Cardiac septum (tissue), 1 donor: ENCODE measurements around the gene GSTO2. TPM values are rescaled to one million over a fixed set of nuclear protein-coding genes. Genes with fewer than 3 reads are reported as not detected.

Source experiments
- DNase-seq: peaks from one replicate; pipeline ENCODE4 v3.0.0-alpha.2; 2020; ENCODE audit warnings: low spot score
- intact Hi-C: fragments of 100-400 bp; cut with DNase I; formaldehyde crosslinking; loops from one replicate; pipeline ENCODE4 v1.14.0; 2022
- total RNA-seq: library from RNA; stranded (reverse); fragmentation: NEBNext Ultra II Directional; extraction: Animal tissue kit (Norgen Biotek cat#: 25700); gene quantifications from one replicate; pipeline ENCODE4 v1.2.1, GENCODE V29; 2021
- donor health status: DM: no; HTN: no; CAD: no.

The GSTO2 gene
- total RNA-seq, 1 donor from 2014 or later: 0.67 TPM

DNA sequence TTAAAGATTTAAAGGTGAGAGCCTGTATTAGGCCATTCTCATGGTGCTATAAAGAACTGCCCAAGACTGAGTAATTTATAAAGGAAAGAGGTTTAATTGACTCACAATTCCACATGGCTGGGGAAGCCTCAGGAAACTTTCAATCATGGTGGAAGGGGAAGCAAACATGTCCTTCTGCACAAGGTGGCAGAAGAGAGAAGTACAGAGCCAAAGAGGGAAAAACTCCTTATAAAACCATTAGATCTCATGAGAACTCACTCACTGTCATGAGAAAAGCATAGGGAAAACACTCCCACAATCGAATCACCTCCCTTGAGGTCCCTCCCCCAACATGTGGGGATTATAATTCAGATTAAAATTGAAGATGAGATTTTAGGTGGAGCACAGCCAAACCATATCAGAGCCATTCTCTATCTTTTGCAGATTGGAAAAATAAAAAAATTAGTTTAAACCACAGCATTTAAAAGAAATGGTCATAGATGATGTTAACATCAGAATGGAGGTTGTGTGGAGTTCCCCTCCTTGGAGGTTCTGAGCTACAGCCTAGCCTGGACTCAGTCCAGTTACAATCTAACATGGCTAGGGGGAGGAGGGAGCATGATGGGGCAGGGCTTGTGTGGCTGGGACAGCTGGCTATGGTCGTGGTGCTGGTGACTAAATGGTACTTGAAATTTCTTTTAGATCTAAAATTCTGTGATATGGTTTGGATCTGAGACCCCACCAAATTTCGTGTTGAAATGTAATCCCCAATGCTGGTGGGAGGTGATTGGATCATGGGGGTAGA lies 33.1 kb downstream of the GSTO2 start:
- intact Hi-C loops: loop anchor here (2.0 kb wide), 1 partner anchor 37 kb away; the partner anchor contains the start of gene ITPRIP
- peak; percentile 70 for DNase-seq

DNA sequence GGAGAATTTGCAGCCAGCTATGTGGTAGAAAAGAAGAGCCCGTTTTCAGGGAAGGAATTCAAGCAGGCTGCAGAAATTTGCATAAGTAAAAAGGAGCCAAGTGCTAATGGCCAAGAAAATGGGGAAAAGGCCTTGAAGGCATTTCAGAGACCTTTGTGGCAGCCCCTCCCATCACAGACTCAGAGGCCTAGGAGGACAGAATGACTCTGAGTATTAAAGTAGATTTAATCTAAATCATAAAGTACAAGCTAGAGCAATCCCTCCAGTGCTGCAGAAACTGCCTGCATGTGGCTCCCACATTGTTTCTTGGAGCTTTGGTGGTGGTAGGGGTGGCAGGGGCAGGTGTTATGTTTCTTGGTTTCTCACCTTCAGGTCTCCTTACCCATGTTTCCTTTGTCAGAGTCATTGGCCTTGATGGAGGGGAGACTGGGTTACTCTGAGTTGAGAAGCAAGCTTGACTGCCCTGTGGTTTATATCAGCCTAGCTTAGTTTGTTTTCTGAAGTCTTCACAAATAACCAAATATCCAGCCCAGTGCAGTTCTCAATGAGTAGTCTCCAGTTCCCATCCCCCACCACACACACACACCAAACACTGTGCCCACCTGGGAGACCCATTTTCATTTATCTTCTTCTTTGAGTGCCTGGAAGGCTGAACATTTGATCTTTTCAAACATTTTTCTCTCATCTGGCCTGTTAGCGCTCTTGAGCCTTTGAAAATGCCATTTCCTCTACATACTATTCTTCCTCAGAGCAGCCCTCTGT lies 34.8 kb downstream of the GSTO2 start:
- intact Hi-C loops: loop anchor here (2.0 kb wide), 1 partner anchor 47 kb away; no protein-coding TSS in a partner anchor
- DNase-seq: peak; percentile 47

GRCh38 chr10:104304356-104304745 lies 35.4 kb downstream of the GSTO2 start:
- intact Hi-C loops: loop anchor here (2.0 kb wide), 1 partner anchor 46 kb away; no protein-coding TSS in a partner anchor
- DNase-seq: peak; percentile 1

GRCh38 chr10:104304927-104305326 lies 35.9 kb downstream of the GSTO2 start:
- DNase-seq: peak; percentile 33
- intact Hi-C loops: loop anchor here (2.0 kb wide), 1 partner anchor 46 kb away; no protein-coding TSS in a partner anchor

- intact Hi-C loops: no loop called here
- peak; percentile 12 for DNase-seq
These were observed 37.9 kb downstream of the GSTO2 start for GRCh38 chr10:104306897-104307296.

- DNase-seq: peak; percentile 54
- intact Hi-C loops: no loop called here
These were observed 38.8 kb downstream of the GSTO2 start for GRCh38 chr10:104307576-104308438.

DNA sequence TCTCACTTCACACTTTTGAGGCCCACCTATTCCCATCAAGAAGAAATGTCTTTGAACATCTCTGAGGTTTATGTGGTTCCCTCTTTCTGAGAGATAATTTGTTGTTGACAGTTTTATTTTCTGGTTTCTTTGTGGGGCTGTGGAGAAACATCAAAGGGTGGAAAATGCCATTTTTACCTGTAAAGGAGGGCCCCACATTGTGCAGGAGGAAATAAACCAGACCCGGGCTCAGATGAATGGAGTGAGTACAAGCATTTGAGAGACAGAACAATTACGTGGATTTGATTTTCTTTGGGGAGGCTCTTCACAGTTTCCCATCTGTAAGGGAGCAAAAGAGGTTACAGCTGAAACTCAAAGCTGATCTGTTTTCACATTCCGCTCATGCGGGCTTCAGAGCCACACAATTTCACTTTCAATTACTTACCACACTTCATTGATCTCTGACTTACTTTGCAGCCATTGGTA lies 39.5 kb downstream of the GSTO2 start:
- intact Hi-C loops: no loop called here
- no peak for DNase-seq

DNA sequence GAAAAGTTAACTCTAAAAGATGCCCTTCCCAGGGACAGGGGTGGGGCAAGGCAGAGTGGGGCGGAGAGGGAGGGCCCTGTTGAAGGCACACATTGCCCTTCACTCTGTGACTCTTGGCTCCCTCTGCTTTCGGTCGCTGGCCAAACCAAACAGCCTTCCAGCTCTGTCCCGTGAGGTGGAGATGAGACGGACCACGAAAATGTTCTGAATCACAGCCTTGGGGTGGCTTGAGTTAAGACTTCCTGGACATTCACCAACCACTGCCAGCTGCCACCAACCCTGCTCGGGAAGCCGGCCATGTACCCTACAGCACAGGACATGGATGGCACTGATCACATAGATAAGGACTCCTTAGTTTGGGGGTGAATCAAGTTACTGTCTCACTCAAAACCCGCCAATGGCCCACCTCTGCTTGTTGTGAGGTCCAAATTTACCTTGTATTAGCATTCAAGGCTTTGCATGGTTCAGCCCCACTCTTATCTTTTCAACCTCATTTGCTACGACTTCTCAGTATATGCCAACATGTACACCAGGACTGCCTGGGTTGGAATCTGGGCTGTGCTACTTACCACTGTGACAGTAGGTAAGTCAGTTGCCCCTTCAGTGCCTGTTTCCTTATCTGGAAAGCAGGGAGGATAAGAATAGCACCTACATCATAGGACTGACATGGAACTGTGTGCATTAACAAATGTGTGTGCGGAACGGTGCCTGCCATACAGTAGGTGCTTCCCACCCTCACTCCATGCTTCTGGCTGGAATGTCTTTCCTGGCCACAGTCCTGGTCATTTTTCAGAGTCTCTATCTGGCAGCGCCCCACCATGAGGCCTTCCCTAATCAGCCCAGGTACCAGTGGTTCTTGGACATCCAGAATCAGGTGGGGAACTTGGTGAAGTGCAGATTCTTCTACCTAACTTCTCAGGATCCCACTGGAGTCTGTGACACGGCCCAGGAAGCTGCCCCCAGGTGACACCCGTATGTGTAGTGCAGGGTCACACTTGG lies 41.3 kb downstream of the GSTO2 start:
- intact Hi-C loops: no loop called here
- DNase-seq: peak; percentile 89

- intact Hi-C loops: no loop called here
- peak; percentile 75 for DNase-seq
These were observed 42.3 kb downstream of the GSTO2 start for GRCh38 chr10:104311184-104311720.

DNA sequence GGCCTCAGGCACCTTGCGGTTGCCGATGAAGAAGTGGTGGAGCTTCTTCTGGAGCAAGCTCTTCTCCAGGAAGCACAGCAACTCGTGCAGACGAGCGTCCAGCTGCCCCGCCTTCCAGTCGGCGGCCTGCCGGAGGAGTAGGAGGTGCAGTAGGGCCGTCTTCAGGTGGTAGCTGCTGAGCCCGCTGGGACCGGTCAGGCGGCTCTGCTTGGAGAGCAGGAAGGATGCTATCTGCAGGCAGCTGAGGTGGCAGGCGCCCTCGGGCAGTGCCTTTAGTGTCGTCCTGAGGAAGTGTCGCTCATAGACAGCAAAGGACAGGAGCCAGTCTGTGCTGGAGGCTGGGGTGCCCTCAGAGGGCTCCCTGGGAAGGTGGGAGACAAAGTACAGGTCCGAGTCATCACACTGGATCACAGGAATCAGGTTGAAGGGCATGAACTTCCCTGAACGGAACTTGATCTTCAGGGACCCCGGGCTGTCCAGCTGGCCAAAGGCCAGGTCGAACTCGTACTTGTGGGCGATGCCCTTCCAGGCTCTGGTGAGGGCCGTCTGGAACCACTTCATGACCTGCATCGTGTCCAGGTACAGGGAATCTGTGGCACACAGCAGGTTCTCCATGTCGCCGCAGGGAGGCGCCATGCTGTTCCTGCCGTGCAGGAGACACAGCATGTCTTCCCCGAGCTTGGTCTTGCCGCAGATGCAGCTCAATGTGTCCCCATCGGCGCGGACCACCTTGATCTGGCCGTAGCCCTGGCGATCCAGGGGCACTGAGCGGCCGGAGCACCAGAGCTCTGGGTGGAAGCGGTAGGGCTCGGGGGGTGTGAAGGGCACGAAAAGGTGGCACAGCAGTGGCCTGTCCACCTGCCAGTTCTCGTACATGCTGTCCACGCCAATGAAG lies 45.9 kb downstream of the GSTO2 start:
- DNase-seq: no peak
- intact Hi-C loops: no loop called here

GRCh38 chr10:104315486-104315921 lies 46.5 kb downstream of the GSTO2 start:
- intact Hi-C loops: no loop called here
- no peak for DNase-seq

GRCh38 chr10:104316321-104317099 lies 47.5 kb downstream of the GSTO2 start:
- intact Hi-C loops: no loop called here
- no peak for DNase-seq

DNA sequence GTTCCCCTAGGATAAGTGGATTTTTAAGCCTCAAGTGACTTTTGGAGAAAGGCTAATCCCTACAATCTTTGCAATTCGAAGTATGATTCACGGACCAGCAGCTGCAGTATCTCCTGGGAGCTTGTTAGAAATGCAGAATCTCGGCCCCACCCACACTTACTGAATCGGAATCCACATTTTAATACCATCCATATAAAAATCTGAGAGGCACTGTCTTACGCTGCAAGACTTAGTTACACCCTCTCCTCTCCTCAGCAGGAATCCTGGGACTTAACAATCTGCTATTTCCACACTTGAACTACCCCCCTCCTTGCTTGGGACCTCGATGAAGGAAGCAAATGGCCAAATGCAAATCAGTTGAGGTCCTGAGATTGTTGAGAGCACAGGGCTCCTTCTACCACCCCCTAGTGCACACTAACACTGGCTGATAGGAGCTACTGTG lies 48.3 kb downstream of the GSTO2 start:
- intact Hi-C loops: no loop called here
- no peak for DNase-seq

DNA sequence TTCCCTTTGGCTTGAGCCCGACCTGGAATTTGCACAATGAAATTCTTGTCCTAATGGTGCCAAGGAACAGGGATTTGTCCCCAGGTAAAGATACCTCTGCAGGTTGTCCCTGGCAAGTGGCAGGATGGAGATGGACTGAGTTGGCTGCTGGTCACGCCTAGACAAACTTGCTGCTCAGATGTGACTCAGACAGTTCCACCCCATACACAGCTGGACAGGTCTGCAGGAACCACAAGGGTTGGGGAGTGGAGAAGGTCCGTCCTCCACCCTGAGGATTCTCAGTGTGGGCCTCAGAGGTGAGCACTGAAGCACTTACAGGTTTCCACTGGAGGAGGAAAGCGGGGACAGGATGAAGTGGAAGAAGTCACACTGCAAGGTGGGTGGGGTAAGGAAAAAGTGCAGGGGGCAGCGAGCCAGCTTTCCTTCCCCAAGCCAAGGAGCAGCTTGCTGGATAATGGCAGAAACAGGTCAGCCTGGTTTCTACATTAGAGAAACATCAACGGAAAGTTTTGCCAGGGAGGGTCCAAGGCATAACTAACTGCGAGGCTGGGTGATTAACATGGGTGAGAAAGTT lies 48.8 kb downstream of the GSTO2 start:
- intact Hi-C loops: no loop called here
- DNase-seq: peak; percentile 70

GRCh38 chr10:104318326-104318725 lies 49.3 kb downstream of the GSTO2 start:
- peak; percentile 43 for DNase-seq
- intact Hi-C loops: no loop called here
